Measurements from ENCODE around the gene MYZAP. TPM values are rescaled to one million over a fixed set of nuclear protein-coding genes. Genes with fewer than 3 reads are reported as not detected.

Gene MYZAP
- total and polyA plus RNA-seq, 3 experiments from 2014 or later, result not detected

GRCh38 chr15:57728436-57728835, 136.7 kb downstream of the MYZAP start:
- H3K36me3 Mint-ChIP-seq, result peaks cover 9 to 16% (median 10%) of the 10 kb centered on the region in 3 donors
- Histone ChIP-seq H3K27ac (ENCODE audit: low read depth, low read length) (no peak overlapping the region), H3K4me1 (ENCODE audit: insufficient read depth, low read length) (no peaks in the 10 kb centered on the region), H3K9me3 (ENCODE audit: low read length) (no peaks in the 10 kb centered on the region), H3K36me3 (ENCODE audit: insufficient read depth, low read length) (no peaks in the 10 kb centered on the region), H3K4me3 (ENCODE audit: low read length) (no peak overlapping the region), H3K27me3 (ENCODE audit: insufficient read depth, low read length, poor library complexity, severe bottlenecking) (no peaks in the 10 kb centered on the region)
- DNase-seq, result no peak
- H3K27ac Mint-ChIP-seq, result no peak overlapping the region
- H3K4me1 Mint-ChIP-seq, result peaks cover 5% of the 10 kb centered on the region in 3 donors
- no peak overlapping the region for H3K4me3 Mint-ChIP-seq
- H3K27me3 Mint-ChIP-seq, result no peaks in the 10 kb centered on the region
- CTCF ChIA-PET, result interaction anchor here (0.7 kb wide), 1 partner anchor 49 kb away, joined by 3 read pairs; no protein-coding TSS in a partner anchor
- POLR2A ChIA-PET, result no interaction called here
- H3K9me3 Mint-ChIP-seq, result peaks cover 0 to 2% (median 0%) of the 10 kb centered on the region in 5 donors

- Mint-ChIP-seq H3K36me3 (peaks cover 3 to 6% (median 4%) of the 10 kb centered on the region in 3 donors), H3K27me3 (no peaks in the 10 kb centered on the region), H3K27ac (no peak overlapping the region), H3K4me1 (peaks cover 5% of the 10 kb centered on the region in 3 donors), H3K4me3 (no peak overlapping the region), H3K9me3 (no peaks in the 10 kb centered on the region)
- no peak overlapping the region for H3K27ac ChIP-seq (ENCODE audit: low read depth, low read length)
- ChIA-PET CTCF (interaction anchor here (1.5 to 1.8 kb wide), 3 partner anchors 11 to 130 kb away, joined by 4 to 6 read pairs (median 5); partner anchors contain the start of gene POLR2M), POLR2A (interaction anchor here (0.7 kb wide), 1 partner anchor 23 kb away, joined by 3 read pairs; no protein-coding TSS in a partner anchor)
- no peak for DNase-seq
- H3K9me3 ChIP-seq (ENCODE audit: low read length), result no peaks in the 10 kb centered on the region
- H3K4me3 ChIP-seq (ENCODE audit: low read length), result no peak overlapping the region
- no peaks in the 10 kb centered on the region for H3K36me3 ChIP-seq (ENCODE audit: insufficient read depth, low read length)
- no peaks in the 10 kb centered on the region for H3K27me3 ChIP-seq (ENCODE audit: insufficient read depth, low read length, poor library complexity, severe bottlenecking)
- no peaks in the 10 kb centered on the region for H3K4me1 ChIP-seq (ENCODE audit: insufficient read depth, low read length)
These were observed 139.2 kb downstream of the MYZAP start for GRCh38 chr15:57730876-57731275.

- ChIA-PET POLR2A (no interaction called here), CTCF (interaction anchor here (1.3 to 1.9 kb wide), 5 partner anchors 10 to 130 kb away, joined by 3 to 7 read pairs (median 5); partner anchors contain the start of gene POLR2M)
- H3K27me3 ChIP-seq (ENCODE audit: insufficient read depth, low read length, poor library complexity, severe bottlenecking), result no peaks in the 10 kb centered on the region
- no peaks in the 10 kb centered on the region for H3K27me3 Mint-ChIP-seq
- DNase-seq, result no peak
- H3K9me3 Mint-ChIP-seq, result no peaks in the 10 kb centered on the region
- no peak overlapping the region for H3K4me3 Mint-ChIP-seq
- peaks cover 0 to 3% (median under 1%) of the 10 kb centered on the region in 3 donors for H3K36me3 Mint-ChIP-seq
- H3K4me1 ChIP-seq (ENCODE audit: insufficient read depth, low read length), result no peaks in the 10 kb centered on the region
- no peaks in the 10 kb centered on the region for H3K36me3 ChIP-seq (ENCODE audit: insufficient read depth, low read length)
- H3K9me3 ChIP-seq (ENCODE audit: low read length), result no peaks in the 10 kb centered on the region
- no peak overlapping the region for H3K27ac ChIP-seq (ENCODE audit: low read depth, low read length)
- H3K27ac Mint-ChIP-seq, result no peak overlapping the region
- H3K4me1 Mint-ChIP-seq, result peaks cover 5% of the 10 kb centered on the region in 3 donors
- no peak overlapping the region for H3K4me3 ChIP-seq (ENCODE audit: low read length)
These were observed 139.9 kb downstream of the MYZAP start for GRCh38 chr15:57731530-57732103.

- Histone ChIP-seq H3K9me3 (ENCODE audit: low read length) (no peaks in the 10 kb centered on the region), H3K27me3 (ENCODE audit: insufficient read depth, low read length, poor library complexity, severe bottlenecking) (no peaks in the 10 kb centered on the region), H3K36me3 (ENCODE audit: insufficient read depth, low read length) (no peaks in the 10 kb centered on the region), H3K4me3 (ENCODE audit: low read length) (no peak overlapping the region), H3K27ac (ENCODE audit: low read depth, low read length) (no peak overlapping the region), H3K4me1 (ENCODE audit: insufficient read depth, low read length) (peaks cover 5% of the 10 kb centered on the region)
- peaks cover 0 to 6% (median 0%) of the 10 kb centered on the region in 3 donors for H3K36me3 Mint-ChIP-seq
- H3K4me1 Mint-ChIP-seq, result peaks cover 5% of the 10 kb centered on the region in 3 donors
- H3K9me3 Mint-ChIP-seq, result no peaks in the 10 kb centered on the region
- peak overlapping the region in 1 of 7 donors; percentile 41 for H3K4me3 Mint-ChIP-seq
- CTCF ChIA-PET, result interaction anchor here (0.7 to 1.9 kb wide), 10 partner anchors 8 to 26 kb away, joined by 3 to 7 read pairs (median 4); partner anchors contain the start of gene POLR2M
- H3K27ac Mint-ChIP-seq, result peak overlapping the region in 1 of 8 donors; percentile 30
- POLR2A ChIA-PET, result no interaction called here
- H3K27me3 Mint-ChIP-seq, result no peaks in the 10 kb centered on the region
- DNase-seq, result peak; percentile 5 to 51 (median 18)
These were observed 141.0 kb downstream of the MYZAP start for GRCh38 chr15:57732526-57733331.

- Histone ChIP-seq H3K36me3 (ENCODE audit: insufficient read depth, low read length) (no peaks in the 10 kb centered on the region), H3K4me3 (ENCODE audit: low read length) (no peak overlapping the region), H3K27me3 (ENCODE audit: insufficient read depth, low read length, poor library complexity, severe bottlenecking) (no peaks in the 10 kb centered on the region), H3K27ac (ENCODE audit: low read depth, low read length) (no peak overlapping the region), H3K9me3 (ENCODE audit: low read length) (no peaks in the 10 kb centered on the region), H3K4me1 (ENCODE audit: insufficient read depth, low read length) (peaks cover 7% of the 10 kb centered on the region)
- H3K4me1 Mint-ChIP-seq, result peaks cover 5% of the 10 kb centered on the region in 3 donors
- DNase-seq, result no peak
- H3K9me3 Mint-ChIP-seq, result no peaks in the 10 kb centered on the region
- H3K27me3 Mint-ChIP-seq, result no peaks in the 10 kb centered on the region
- H3K36me3 Mint-ChIP-seq, result peaks cover 0 to 6% (median 1%) of the 10 kb centered on the region in 3 donors
- no peak overlapping the region for H3K4me3 Mint-ChIP-seq
- ChIA-PET POLR2A (no interaction called here), CTCF (no interaction called here)
- no peak overlapping the region for H3K27ac Mint-ChIP-seq
These were observed 143.2 kb downstream of the MYZAP start for GRCh38 chr15:57734860-57735259.

Other genes with a start within 250 kb of the MYZAP start
- not detected for gene CGNL1, start 215.4 kb upstream of the MYZAP start, total RNA-seq
- gene CGNL1, start 215.4 kb upstream of the MYZAP start, polyA plus RNA-seq, result not detected
- gene POLR2M, start 114.8 kb downstream of the MYZAP start, total RNA-seq, result 10 to 100 TPM; 57.9 to 72.3 TPM
- gene POLR2M, start 114.8 kb downstream of the MYZAP start, polyA plus RNA-seq, result 51.2 TPM